HG02642 (cell line): ENCODE data around the gene LCN10.
"Not testable (repeated sequence)": the region's sequence is repeated elsewhere in the genome, so short reads cannot be mapped to it uniquely, and the experiment has no call there.

Source experiments
- ATAC-seq: cut with Tn5 transposase; IDR thresholded peaks from one replicate; pipeline ENCODE4 v1.9.1; 2021; ENCODE audit warnings: mild to moderate bottlenecking; ENCODE audit not compliant: unreplicated experiment, poor library complexity

Gene LCN10

GRCh38 chr9:136756134-136756438 lies 13.3 kb upstream of the LCN10 start:
- no peak for ATAC-seq

GRCh38 chr9:136755302-136756133 lies 12.8 kb upstream of the LCN10 start:
- not testable (repeated sequence) for ATAC-seq

- no peak for ATAC-seq
Measured at GRCh38 chr9:136754626-136755301, 12.0 kb upstream of the LCN10 start.

- ATAC-seq: no peak
Measured at GRCh38 chr9:136754059-136754572, 11.4 kb upstream of the LCN10 start.

- no peak for ATAC-seq
Measured at GRCh38 chr9:136753371-136754058, 10.8 kb upstream of the LCN10 start.

GRCh38 chr9:136751814-136752213 lies 9.1 kb upstream of the LCN10 start:
- ATAC-seq: no peak

GRCh38 chr9:136751244-136751643 lies 8.5 kb upstream of the LCN10 start:
- ATAC-seq: no peak

- no peak for ATAC-seq
Measured at GRCh38 chr9:136750526-136750925, 7.8 kb upstream of the LCN10 start.

- no peak for ATAC-seq
Measured at GRCh38 chr9:136748666-136749611, 6.2 kb upstream of the LCN10 start.

- no peak for ATAC-seq
Measured at GRCh38 chr9:136748201-136748600, 5.5 kb upstream of the LCN10 start, which contains the start of gene LCN6. Gene LCN6, minus strand, starts transcription at chr9:136748525. Its CDS starts 42 bp downstream, at chr9:136748483.

- no peak for ATAC-seq
Measured at GRCh38 chr9:136747161-136748060, 4.7 kb upstream of the LCN10 start.

GRCh38 chr9:136746621-136747020 lies 3.9 kb upstream of the LCN10 start:
- ATAC-seq: no peak

- ATAC-seq: no peak
Measured at GRCh38 chr9:136746155-136746490, 3.4 kb upstream of the LCN10 start.

- ATAC-seq: no peak
Measured at GRCh38 chr9:136745389-136746154, 2.8 kb upstream of the LCN10 start.

- ATAC-seq: no peak
Measured at GRCh38 chr9:136744773-136745172, 2.0 kb upstream of the LCN10 start.

- no peak for ATAC-seq
Measured at GRCh38 chr9:136743639-136744211, 985 bp upstream of the LCN10 start.

GRCh38 chr9:136741883-136742571 lies 713 bp downstream of the LCN10 start:
- ATAC-seq: no peak
